CD14-positive monocyte (primary cell): Measurements from ENCODE around the gene ALDH16A1. TPM values are rescaled to one million over a fixed set of nuclear protein-coding genes. Genes with fewer than 3 reads are reported as not detected.

Source experiments
- DNase-seq, 3 donors: peaks; one replicate each; pipeline ENCODE4 v3.0.0-alpha.2; 2011 to 2022
- H2AFZ ChIP-seq: 2 replicates; pipeline ENCODE4 v1.6.0; 2012; ENCODE audit warnings: mild to moderate bottlenecking, low read depth, low read length, inconsistent platforms; ENCODE audit not compliant: insufficient read depth, poor library complexity, severe bottlenecking
- H3K27ac ChIP-seq, 2 donors: 1 replicate in 1 of 2; 2 replicates in 1 of 2; pipeline ENCODE4 v1.5.1; 2012 to 2013; ENCODE audit warnings: low read length in 2 of 2, control low read depth in 1 of 2, inconsistent platforms in 1 of 2, low read depth in 1 of 2, mild to moderate bottlenecking in 1 of 2
- H3K27me3 ChIP-seq, 2 donors: one replicate each; pipeline versions ENCODE4 v1.6.0 to v1.6.1; 2011 to 2013; ENCODE audit warnings: low read length in 2 of 2; ENCODE audit not compliant: control insufficient read depth in 2 of 2, insufficient read depth in 2 of 2
- H3K36me3 ChIP-seq, 2 donors: replicated peaks in 1 of 2; 1 replicate in 1 of 2; 2 replicates in 1 of 2; pipeline versions ENCODE4 v1.5.1 to v1.6.1; 2012 to 2013; ENCODE audit warnings: low read length in 2 of 2, control low read depth in 1 of 2, inconsistent platforms in 1 of 2, mild to moderate bottlenecking in 1 of 2; ENCODE audit not compliant: insufficient read depth in 2 of 2, control insufficient read depth in 1 of 2
- H3K4me1 ChIP-seq, 2 donors: 1 replicate in 1 of 2; 2 replicates in 1 of 2; pipeline versions ENCODE4 v1.5.1 to v1.6.1; 2012 to 2013; ENCODE audit warnings: low read length in 2 of 2, control low read depth in 1 of 2, inconsistent platforms in 1 of 2, mild to moderate bottlenecking in 1 of 2, moderate library complexity in 1 of 2; ENCODE audit not compliant: insufficient read depth in 2 of 2, control insufficient read depth in 1 of 2
- H3K4me2 ChIP-seq: replicated peaks from 2 replicates; pipeline ENCODE3; 2012; ENCODE audit warnings: low read length, moderate library complexity, mild to moderate bottlenecking; ENCODE audit not compliant: poor library complexity, severe bottlenecking; ENCODE audit errors: extremely low read depth
- H3K4me3 ChIP-seq, 3 experiments: fragments of 200-600 bp in 1 of 3; sonication (generic) in 1 of 3; replicated peaks in 1 of 3; 1 replicate in 2 of 3; 2 replicates in 1 of 3; pipeline ENCODE4 v1.5.1; 2011 to 2013; ENCODE audit warnings: low read length in 3 of 3, mild to moderate bottlenecking in 3 of 3, control low read depth in 2 of 3, low read depth in 2 of 3, inconsistent platforms in 1 of 3, moderate library complexity in 1 of 3
- H3K79me2 ChIP-seq: 2 replicates; pipeline ENCODE4 v1.6.0; 2012; ENCODE audit warnings: mild to moderate bottlenecking, control low read depth, inconsistent platforms, low read length, moderate library complexity; ENCODE audit not compliant: insufficient read depth
- H3K9ac ChIP-seq: 2 replicates; pipeline ENCODE4 v1.6.0; 2017; ENCODE audit warnings: low read length, mild to moderate bottlenecking; ENCODE audit not compliant: insufficient read depth, poor library complexity, severe bottlenecking
- H3K9me3 ChIP-seq, 2 donors: replicated peaks in 1 of 2; 1 replicate in 1 of 2; 2 replicates in 1 of 2; pipeline versions ENCODE4 v1.5.1 to v1.6.1; 2012 to 2013; ENCODE audit warnings: low read length in 2 of 2, control low read depth in 1 of 2; ENCODE audit not compliant: control insufficient read depth in 1 of 2, insufficient read depth in 1 of 2
- H4K20me1 ChIP-seq: 2 replicates; pipeline ENCODE4 v1.6.0; 2012; ENCODE audit warnings: mild to moderate bottlenecking, low read length, control low read depth, moderate library complexity; ENCODE audit not compliant: insufficient read depth
- H3K27ac Mint-ChIP-seq, 7 donors: one replicate each; pipeline ENCODE4 v1.8.0; 2020; ENCODE audit warnings: mild to moderate bottlenecking in 7 of 7, mixed read lengths in 7 of 7, moderate library complexity in 6 of 7, inconsistent platforms in 2 of 7
- H3K27me3 Mint-ChIP-seq, 3 donors: one replicate each; pipeline ENCODE4 v1.8.0; 2021 to 2022; ENCODE audit warnings: low read depth in 3 of 3, mild to moderate bottlenecking in 3 of 3, mixed read lengths in 3 of 3, moderate library complexity in 3 of 3, inconsistent platforms in 1 of 3
- H3K36me3 Mint-ChIP-seq, 2 donors: one replicate each; pipeline ENCODE4 v1.8.0; 2020; ENCODE audit warnings: mixed read lengths in 2 of 2, inconsistent platforms in 1 of 2, mild to moderate bottlenecking in 1 of 2
- H3K4me1 Mint-ChIP-seq: one replicate; pipeline ENCODE4 v1.8.0; 2020; ENCODE audit warnings: mild to moderate bottlenecking, mixed read lengths
- H3K4me3 Mint-ChIP-seq, 2 donors: one replicate each; pipeline ENCODE4 v1.8.0; 2020; ENCODE audit warnings: mild to moderate bottlenecking in 2 of 2, mixed read lengths in 2 of 2, moderate library complexity in 1 of 2
- H3K9me3 Mint-ChIP-seq, 7 donors: one replicate each; pipeline ENCODE4 v1.8.0; 2020 to 2022; ENCODE audit warnings: mixed read lengths in 7 of 7, mild to moderate bottlenecking in 6 of 7, moderate library complexity in 6 of 7, inconsistent platforms in 2 of 7
- CTCF ChIP-seq: fragments of 200-600 bp; IDR thresholded peaks from one replicate; pipeline ENCODE4 v1.8.0; 2022; ENCODE audit warnings: antibody characterized with exemption, mild to moderate bottlenecking
- WGBS: methylation state at CpG from one replicate; pipeline ENCODE4 v1.1.5; 2013; ENCODE audit warnings: missing lambda C conversion rate; ENCODE audit not compliant: insufficient coverage; 5-methylcytosine and 5-hydroxymethylcytosine counted together
- intact Hi-C, 2 donors: fragments of 100-400 bp; cut with micrococcal nuclease; formaldehyde crosslinking; loops; one replicate each; pipeline versions ENCODE4 v1.15.0 to v1.15.1; 2023
- polyA plus RNA-seq, 3 donors: library from polyadenylated mRNA; depleted of rRNA in 1 of 3; unstranded in 2 of 3; stranded (reverse) in 1 of 3; fragments of 300-500 nt in 2 of 3; fragments of >200 nt in 1 of 3; fragmentation: Illumina TruSeq in 2 of 3; gene quantifications; 1 replicate in 2 of 3; 2 replicates in 1 of 3; pipeline ENCODE4 v1.2.3, GENCODE V29; 2012 to 2021

ALDH16A1 gene
- polyA plus RNA-seq, 3 donors: 30.8 to 39.5 (median 31.2) TPM

DNA sequence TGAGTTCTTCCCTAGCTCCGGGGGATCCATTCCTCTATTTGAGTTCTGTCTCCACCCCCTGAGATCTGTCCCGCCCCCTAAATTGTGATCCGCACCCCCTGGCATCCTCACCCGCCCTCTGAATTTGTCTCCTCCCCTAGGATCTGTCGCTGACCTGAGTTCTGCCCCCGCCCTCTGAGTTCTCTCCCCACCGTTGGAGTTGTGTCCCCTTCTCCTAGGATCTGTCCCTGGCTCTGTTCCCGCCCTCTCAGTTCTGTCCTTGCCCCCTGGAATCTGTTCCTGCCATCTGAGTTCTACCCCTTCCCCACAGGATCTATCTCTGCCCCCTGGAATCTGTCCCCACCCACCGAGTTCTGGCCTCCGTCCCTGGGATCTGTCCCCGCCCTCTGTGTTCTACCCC, 10.7 kb upstream of the ALDH16A1 start:
- intact Hi-C loops: loop anchor here in 1 of 2 donors (5.0 kb wide), 1 partner anchor 50 kb away; no protein-coding TSS in a partner anchor
- no peak for DNase-seq

GRCh38 chr19:49442771-49443365, 10.2 kb upstream of the ALDH16A1 start:
- TF ChIP-seq CTCF: no peak
- peaks cover 46% of the 10 kb centered on the region for H3K4me1 Mint-ChIP-seq
- no peaks in the 10 kb centered on the region for H3K79me2 ChIP-seq
- H3K9ac ChIP-seq: peak overlapping the region; percentile 53
- H4K20me1 ChIP-seq: no peaks in the 10 kb centered on the region
- H3K27me3 Mint-ChIP-seq: peaks cover 44 to 50% (median 47%) of the 10 kb centered on the region in 3 donors
- peaks cover 0 to 17% of the 10 kb centered on the region in 2 donors for H3K9me3 ChIP-seq
- intact Hi-C loops: loop anchor here (1.0 to 5.0 kb wide), 2 partner anchors 51 kb away; no protein-coding TSS in a partner anchor
- DNase-seq: peak in 2 of 3 donors; percentile 16 to 28
- peaks cover 0 to 25% (median 15%) of the 10 kb centered on the region in 7 donors for H3K9me3 Mint-ChIP-seq
- H3K36me3 ChIP-seq: peaks cover 12 to 16% of the 10 kb centered on the region in 2 donors
- H3K27ac ChIP-seq: no peak overlapping the region
- peaks cover 43 to 46% of the 10 kb centered on the region in 2 donors for H3K27me3 ChIP-seq
- peak overlapping the region; percentile 80 to 83 for H3K4me3 Mint-ChIP-seq
- peak overlapping the region; percentile 45 to 95 (median 65) for H3K4me3 ChIP-seq
- peak overlapping the region; percentile 100 for H3K4me2 ChIP-seq
- peak overlapping the region; percentile 99 for H2AFZ ChIP-seq
- H3K4me1 ChIP-seq: peaks cover 37 to 46% of the 10 kb centered on the region in 2 donors
- peak overlapping the region in 3 of 7 donors; percentile 56 to 74 (median 68) for H3K27ac Mint-ChIP-seq
- 0% methylated on average over 34 of the region's 43 CpGs for WGBS
- H3K36me3 Mint-ChIP-seq: peaks cover 28% of the 10 kb centered on the region in 2 donors

More for the DNA sequence above, 10.7 kb upstream of the ALDH16A1 start:
- Histone ChIP-seq H3K36me3 (peaks cover 9 to 11% of the 10 kb centered on the region in 2 donors), H3K79me2 (no peaks in the 10 kb centered on the region), H3K9me3 (peaks cover 0 to 17% of the 10 kb centered on the region in 2 donors), H3K4me2 (peak overlapping the region; percentile 100), H3K4me3 (peak overlapping the region in 1 of 3 experiments; percentile 95), H2AFZ (peak overlapping the region; percentile 99), H4K20me1 (no peaks in the 10 kb centered on the region), H3K27ac (no peak overlapping the region), H3K9ac (no peak overlapping the region), H3K4me1 (peaks cover 37 to 46% of the 10 kb centered on the region in 2 donors), H3K27me3 (peaks cover 48 to 51% of the 10 kb centered on the region in 2 donors)
- Mint-ChIP-seq H3K36me3 (peaks cover 23 to 27% of the 10 kb centered on the region in 2 donors), H3K4me3 (peak overlapping the region; percentile 80 to 83), H3K9me3 (peaks cover 0 to 25% (median 15%) of the 10 kb centered on the region in 7 donors), H3K27ac (no peak overlapping the region), H3K27me3 (peaks cover 49 to 55% (median 52%) of the 10 kb centered on the region in 3 donors), H3K4me1 (peaks cover 46% of the 10 kb centered on the region)
- WGBS: 8% methylated on average over 11 of the region's 11 CpGs
- TF ChIP-seq CTCF: no peak
